Vagina (tissue), 2 donors: ENCODE data around the gene COL23A1.

Source experiments
- CTCF ChIP-seq, 3 experiments: fragments of 450-650 bp in 2 of 3; fragments of 200-600 bp in 1 of 3; sonication (generic) in 1 of 3; IDR thresholded peaks; one replicate each; pipeline ENCODE4 v1.5.1; 2017 to 2019; ENCODE audit warnings: antibody characterized with exemption in 3 of 3, mild to moderate bottlenecking in 2 of 3, moderate library complexity in 2 of 3
- POLR2A ChIP-seq, 2 donors: fragments of 450-650 bp; IDR thresholded peaks; one replicate each; pipeline ENCODE4 v1.6.1; 2017; ENCODE audit warnings: antibody characterized with exemption in 2 of 2, mild to moderate bottlenecking in 2 of 2, moderate library complexity in 2 of 2
- POLR2AphosphoS5 ChIP-seq, 2 donors: sonication (generic); formaldehyde crosslinking; IDR thresholded peaks; one replicate each; pipeline ENCODE4 v1.9.0; 2017; ENCODE audit warnings: antibody characterized with exemption in 2 of 2, mild to moderate bottlenecking in 2 of 2, low read depth in 1 of 2; ENCODE audit not compliant: insufficient read depth in 1 of 2

DNA sequence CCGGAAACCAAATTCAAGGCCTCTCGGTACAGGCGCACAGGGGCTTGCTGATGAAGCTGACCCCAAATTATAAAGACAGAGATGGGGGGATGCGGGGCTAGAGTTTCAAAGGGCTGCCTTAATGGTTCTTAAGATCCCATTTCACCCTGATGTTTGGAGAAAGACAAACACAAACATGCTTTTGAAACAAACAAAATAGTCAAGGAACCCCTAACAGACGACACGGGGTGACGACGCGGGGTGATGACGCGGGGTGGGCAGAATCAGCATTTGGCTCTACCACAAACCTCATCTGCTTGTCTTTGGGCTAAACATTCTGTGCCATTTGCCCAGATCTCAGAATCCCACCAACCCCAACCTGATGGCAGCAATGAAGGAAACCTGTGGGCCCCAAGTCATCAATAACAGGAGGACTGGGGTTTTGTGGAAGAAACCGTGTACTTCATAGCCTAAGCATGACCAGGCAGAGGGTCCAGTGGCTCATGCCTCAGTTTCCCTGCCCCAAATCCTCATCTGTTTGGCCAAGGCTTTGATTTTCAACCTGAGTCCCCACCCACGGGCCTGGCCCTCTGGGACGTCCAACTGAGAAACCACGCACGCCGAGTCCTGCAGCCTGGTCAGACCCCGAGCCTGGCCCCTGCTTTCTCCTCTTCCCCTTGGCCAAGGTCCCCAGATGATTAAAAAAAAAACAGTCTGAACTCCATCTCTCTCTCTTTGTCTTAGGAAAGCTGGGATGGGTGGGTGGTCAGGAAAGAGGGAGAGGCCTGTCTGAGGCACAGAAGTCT is 148.5 kb downstream of the COL23A1 start:
- TF ChIP-seq CTCF (IDR thresholded peaks at IDR 0.05) = no peak
- TF ChIP-seq POLR2AphosphoS5 (IDR thresholded peaks at IDR 0.05; ENCODE audit: insufficient read depth in 1 of 2, low read depth in 1 of 2) = no peak
- no peak for TF ChIP-seq POLR2A (IDR thresholded peaks at IDR 0.05)
